Endothelial cell of umbilical vein (primary cell): ENCODE results near the gene IFI6. TPM values are rescaled to one million over a fixed set of nuclear protein-coding genes. Genes with fewer than 3 reads are reported as not detected.

Experiments used
- BruUV-seq: library from RNA; stranded (reverse); fragments of 400-500 nt; replicated peaks from 2 replicates; lab custom pipeline; 2021; lab: Mats Ljungman, UMichigan
- CTCF ChIA-PET: fragments of 300-600, 350-600 bp; sonication (Branson Sonifier 250); formaldehyde crosslinking; loops from one replicate; lab custom pipeline; 2021; ENCODE audit warnings: antibody characterized with exemption, inconsistent platforms; lab: Charles Lee
- POLR2A ChIA-PET: fragments of 300-600, 350-600 bp; sonication (Branson Sonifier 250); formaldehyde crosslinking; loops from one replicate; lab custom pipeline; 2021; ENCODE audit warnings: antibody characterized with exemption, inconsistent platforms; lab: Charles Lee
- DNase-seq: peaks from one replicate; pipeline ENCODE4 v3.0.0-alpha.2; 2011; ENCODE audit warnings: low read depth, low spot score
- FAIRE-seq: peaks from 2 replicates; lab custom pipeline; 2011; peaks lifted over from hg19 to GRCh38; lab: Jason Lieb, UNC
- H2AFZ ChIP-seq: 2 replicates; pipeline ENCODE4 v1.6.0; 2012; ENCODE audit warnings: low read depth, low read length, control low read depth, inconsistent platforms
- H3K27ac ChIP-seq: 2 replicates; pipeline ENCODE4 v1.5.1; 2011; ENCODE audit warnings: low read depth, mild to moderate bottlenecking, control low read depth, low read length, moderate library complexity; ENCODE audit not compliant: insufficient read depth
- H3K27me3 ChIP-seq, 2 experiments: 2 replicates each; pipeline versions ENCODE4 v1.6.0 to v1.6.1; 2011; ENCODE audit warnings: low read length in 2 of 2, mixed read lengths in 1 of 2; ENCODE audit not compliant: control insufficient read depth in 2 of 2, insufficient read depth in 2 of 2
- H3K36me3 ChIP-seq, 2 experiments: 2 replicates in 1 of 2; 3 replicates in 1 of 2; pipeline ENCODE4 v1.5.1; 2011; ENCODE audit warnings: low read length in 2 of 2, mild to moderate bottlenecking in 1 of 2, moderate library complexity in 1 of 2; ENCODE audit not compliant: control insufficient read depth in 2 of 2, insufficient read depth in 2 of 2; ENCODE audit errors: extremely low read depth in 1 of 2
- H3K4me1 ChIP-seq: 3 replicates; pipeline ENCODE4 v1.5.1; 2011; ENCODE audit warnings: mild to moderate bottlenecking, low read length; ENCODE audit not compliant: control insufficient read depth, insufficient read depth; ENCODE audit errors: extremely low read depth
- H3K4me2 ChIP-seq: 2 replicates; pipeline ENCODE4 v1.6.1; 2011; ENCODE audit warnings: low read length, control low read depth, mixed read lengths; ENCODE audit not compliant: insufficient read depth
- H3K4me3 ChIP-seq, 3 experiments: fragments of 200-600 bp in 1 of 3; sonication (generic), shearing (Covaris generic) in 1 of 3; replicated peaks in 1 of 3; 2 replicates each; pipeline ENCODE4 v1.5.1; 2011 to 2016; ENCODE audit warnings: control low read depth in 3 of 3, low read length in 3 of 3, mild to moderate bottlenecking in 2 of 3, inconsistent platforms in 1 of 3, low read depth in 1 of 3, moderate library complexity in 1 of 3; ENCODE audit not compliant: insufficient read depth in 1 of 3
- H3K79me2 ChIP-seq: 2 replicates; pipeline ENCODE4 v1.6.0; 2012; ENCODE audit warnings: low read length, inconsistent platforms; ENCODE audit not compliant: control insufficient read depth, insufficient read depth
- H3K9ac ChIP-seq: replicated peaks from 2 replicates; pipeline ENCODE3; 2011; ENCODE audit warnings: low read length, control low read depth; ENCODE audit not compliant: insufficient read depth; ENCODE audit errors: extremely low read depth
- H3K9me1 ChIP-seq: replicated peaks from 3 replicates; pipeline ENCODE4 v1.6.0; 2011; ENCODE audit warnings: mild to moderate bottlenecking, low read length; ENCODE audit not compliant: control insufficient read depth, insufficient read depth; ENCODE audit errors: extremely low read depth
- H3K9me3 ChIP-seq: replicated peaks from 2 replicates; pipeline ENCODE4 v1.5.1; 2012; ENCODE audit warnings: low read length, inconsistent platforms; ENCODE audit not compliant: control insufficient read depth, insufficient read depth
- H4K20me1 ChIP-seq: replicated peaks from 2 replicates; pipeline ENCODE3; 2011; ENCODE audit warnings: mild to moderate bottlenecking, low read length; ENCODE audit not compliant: control insufficient read depth, insufficient read depth; ENCODE audit errors: extremely low read depth
- EZH2 ChIP-seq: IDR thresholded peaks from 2 replicates; pipeline ENCODE4 v1.6.1; 2012; ENCODE audit warnings: borderline replicate concordance, low read depth, mild to moderate bottlenecking, moderate library complexity, low read length, inconsistent platforms; ENCODE audit not compliant: severe bottlenecking
- FOS ChIP-seq: IDR thresholded peaks from 2 replicates; pipeline ENCODE4 v1.6.1; 2011; ENCODE audit warnings: mild to moderate bottlenecking, low read length, moderate library complexity, borderline replicate concordance; ENCODE audit not compliant: insufficient read depth
- GATA2 ChIP-seq: IDR thresholded peaks from 2 replicates; pipeline ENCODE4 v1.7.0; 2011; ENCODE audit warnings: low read depth, mild to moderate bottlenecking, moderate library complexity, mixed read lengths, low read length; ENCODE audit not compliant: insufficient read length, insufficient read depth
- JUN ChIP-seq: IDR thresholded peaks from 2 replicates; pipeline ENCODE4 v1.6.1; 2011; ENCODE audit warnings: borderline replicate concordance, low read depth; ENCODE audit not compliant: insufficient read length, insufficient read depth
- MYC ChIP-seq: IDR thresholded peaks from one replicate; pipeline ENCODE4 v1.6.1; 2011; ENCODE audit warnings: mild to moderate bottlenecking, low read depth, low read length
- POLR2A ChIP-seq: IDR thresholded peaks from 2 replicates; pipeline ENCODE4 v1.6.1; 2012; ENCODE audit warnings: low read depth, mild to moderate bottlenecking, control low read depth, low read length
- POLR2AphosphoS5 ChIP-seq: IDR thresholded peaks from 2 replicates; pipeline ENCODE4 v1.6.1; 2012; ENCODE audit warnings: low read depth, mild to moderate bottlenecking, control low read depth, low read length, moderate library complexity; ENCODE audit not compliant: insufficient read depth
- dilution Hi-C: fragments of 300-500 bp; cut with MboI; formaldehyde crosslinking; loops from one replicate; pipeline ENCODE4 v1.15.0; 2019; ENCODE audit warnings: low sequenced_read_pairs; ENCODE audit not compliant: extremely low pct_ligation_motif_present
- intact Hi-C: fragments of 100-400 bp; cut with micrococcal nuclease; formaldehyde crosslinking; loops from one replicate; pipeline ENCODE4 v1.10.0; 2022
- polyA plus RNA-seq, 4 experiments: library from polyadenylated mRNA; depleted of rRNA in 3 of 4; stranded (reverse) in 3 of 4; unstranded in 1 of 4; fragments of >200 nt; gene quantifications; 2 replicates each; pipeline versions ENCODE4 v1.2.1 to v1.2.3, GENCODE V29; 2011 to 2012; ENCODE audit warnings: missing spikeins in 1 of 4
- total RNA-seq: library from RNA; stranded (reverse); gene quantifications from 2 replicates; pipeline ENCODE4 v1.2.3, GENCODE V29; 2021
- TF ChIP-seq, protein P1 (sequence below): IDR thresholded peaks from 2 replicates; pipeline ENCODE4 v1.6.1; 2011; ENCODE audit not compliant: insufficient read depth, insufficient read length
- TF ChIP-seq, protein P2 (sequence below), 2 donors: IDR thresholded peaks; 1 replicate in 1 of 2; 2 replicates in 1 of 2; pipeline ENCODE4 v1.5.1; 2011; ENCODE audit warnings: low read length in 2 of 2, mild to moderate bottlenecking in 2 of 2, moderate library complexity in 2 of 2, control low read depth in 1 of 2, inconsistent platforms in 1 of 2, low read depth in 1 of 2; ENCODE audit not compliant: insufficient read depth in 1 of 2; ENCODE audit errors: extremely low read depth in 1 of 2

IFI6 gene
- total and polyA plus RNA-seq, 2 donors (not counting 3 experiments of a cell fraction or from before 2014, with no cell fraction given) = 28.4 to 47.9 TPM

DNA sequence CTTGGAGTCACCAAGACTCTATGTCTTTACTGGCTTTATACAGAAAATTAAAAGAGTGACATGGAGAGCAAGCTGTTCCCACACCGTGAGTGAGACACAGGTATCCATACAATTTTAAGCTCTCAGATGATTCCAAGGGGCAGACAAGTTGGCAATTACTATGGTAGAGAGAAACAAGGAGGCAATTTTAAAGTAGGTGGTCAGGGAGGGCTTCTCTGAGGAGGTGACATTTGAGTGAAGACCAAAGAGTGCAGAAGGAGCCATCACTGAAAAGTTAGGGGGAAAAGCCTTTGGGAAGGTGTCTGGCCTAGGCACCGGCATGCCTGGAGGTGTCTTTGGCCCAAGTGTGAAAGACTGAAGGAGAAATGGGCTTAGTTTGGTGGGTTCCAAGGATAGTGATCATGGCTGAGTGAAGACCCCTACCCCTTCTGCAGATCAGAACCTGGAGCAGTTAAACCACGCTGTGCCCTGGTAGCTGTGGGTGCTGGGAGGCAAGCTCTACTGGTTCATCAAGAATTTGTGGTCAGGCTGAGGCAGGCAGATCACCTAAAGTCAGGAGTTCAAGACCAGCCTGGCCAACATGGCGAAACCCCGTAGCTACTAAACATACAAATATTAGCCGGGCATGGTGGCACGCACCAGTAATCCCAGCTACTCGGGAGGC, 10.4 kb downstream of the IFI6 start:
- Histone ChIP-seq H4K20me1 (no peaks in the 10 kb centered on the region), H3K79me2 (no peaks in the 10 kb centered on the region), H3K4me1 (peaks cover 14% of the 10 kb centered on the region), H3K4me2 (no peak overlapping the region), H3K4me3 (no peak overlapping the region), H3K27me3 (no peaks in the 10 kb centered on the region), H3K9me3 (no peaks in the 10 kb centered on the region), H2AFZ (no peak overlapping the region), H3K9ac (no peak overlapping the region), H3K27ac (no peak overlapping the region), H3K36me3 (no peaks in the 10 kb centered on the region), H3K9me1 (no peaks in the 10 kb centered on the region)
- ChIA-PET CTCF (interaction anchor here (1.1 to 8.6 kb wide), 7 partner anchors 8 to 365 kb away, joined by 3 to 306 read pairs (median 9); partner anchors contain the start of genes AHDC1 and IFI6), POLR2A (no interaction called here)
- dilution Hi-C loops = no loop called here
- no TSS peak for BruUV-seq
- intact Hi-C loops = loop anchor here (5.0 kb wide), 1 partner anchor 359 kb away; no protein-coding TSS in a partner anchor
- DNase-seq = no peak
- TF ChIP-seq POLR2AphosphoS5 (no peak), MYC (no peak), JUN (no peak), EZH2 (no peak), POLR2A (no peak), FOS (no peak), GATA2 (no peak)
- TF ChIP-seq, protein P1, sequence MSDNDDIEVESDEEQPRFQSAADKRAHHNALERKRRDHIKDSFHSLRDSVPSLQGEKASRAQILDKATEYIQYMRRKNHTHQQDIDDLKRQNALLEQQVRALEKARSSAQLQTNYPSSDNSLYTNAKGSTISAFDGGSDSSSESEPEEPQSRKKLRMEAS = no peak
- TF ChIP-seq, protein P2, sequence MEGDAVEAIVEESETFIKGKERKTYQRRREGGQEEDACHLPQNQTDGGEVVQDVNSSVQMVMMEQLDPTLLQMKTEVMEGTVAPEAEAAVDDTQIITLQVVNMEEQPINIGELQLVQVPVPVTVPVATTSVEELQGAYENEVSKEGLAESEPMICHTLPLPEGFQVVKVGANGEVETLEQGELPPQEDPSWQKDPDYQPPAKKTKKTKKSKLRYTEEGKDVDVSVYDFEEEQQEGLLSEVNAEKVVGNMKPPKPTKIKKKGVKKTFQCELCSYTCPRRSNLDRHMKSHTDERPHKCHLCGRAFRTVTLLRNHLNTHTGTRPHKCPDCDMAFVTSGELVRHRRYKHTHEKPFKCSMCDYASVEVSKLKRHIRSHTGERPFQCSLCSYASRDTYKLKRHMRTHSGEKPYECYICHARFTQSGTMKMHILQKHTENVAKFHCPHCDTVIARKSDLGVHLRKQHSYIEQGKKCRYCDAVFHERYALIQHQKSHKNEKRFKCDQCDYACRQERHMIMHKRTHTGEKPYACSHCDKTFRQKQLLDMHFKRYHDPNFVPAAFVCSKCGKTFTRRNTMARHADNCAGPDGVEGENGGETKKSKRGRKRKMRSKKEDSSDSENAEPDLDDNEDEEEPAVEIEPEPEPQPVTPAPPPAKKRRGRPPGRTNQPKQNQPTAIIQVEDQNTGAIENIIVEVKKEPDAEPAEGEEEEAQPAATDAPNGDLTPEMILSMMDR (IDR thresholded peaks at IDR 0.05; ENCODE audit: extremely low read depth in 1 of 2, insufficient read depth in 1 of 2, low read depth in 1 of 2, low read length in 2 of 2) = no peak
- FAIRE-seq = no peak
